PFSK-1 (cell line): ENCODE results near the gene FAM234A.

Experiments used
- FOXP2 ChIP-seq: optimal IDR thresholded peaks from 2 replicates; pipeline ENCODE3; 2011; ENCODE audit warnings: borderline replicate concordance, control low read depth, inconsistent platforms; ENCODE audit not compliant: insufficient read depth; ENCODE audit errors: extremely low read length, extremely low read depth
- POLR2AphosphoS5 ChIP-seq: IDR thresholded peaks from 2 replicates; pipeline ENCODE4 v1.6.1; 2012; ENCODE audit warnings: low read depth, mild to moderate bottlenecking, control low read depth, low read length, moderate library complexity
- SIN3A ChIP-seq: IDR thresholded peaks from 2 replicates; pipeline ENCODE4 v1.6.1; 2012; ENCODE audit warnings: mild to moderate bottlenecking, low read length, moderate library complexity, borderline replicate concordance; ENCODE audit not compliant: insufficient read depth
- TAF1 ChIP-seq: IDR thresholded peaks from 2 replicates; pipeline ENCODE4 v1.6.1; 2012; ENCODE audit warnings: low read length, control low read depth, borderline replicate concordance; ENCODE audit not compliant: insufficient read depth
- TF ChIP-seq, protein P1 (sequence below), 2 experiments: IDR thresholded peaks; 2 replicates each; pipeline versions ENCODE4 v1.6.1 to v1.8.0; 2011 to 2012; ENCODE audit warnings: low read depth in 2 of 2, low read length in 2 of 2, control low read depth in 1 of 2, inconsistent platforms in 1 of 2, mild to moderate bottlenecking in 1 of 2, moderate library complexity in 1 of 2; ENCODE audit not compliant: insufficient read depth in 1 of 2

The FAM234A gene

DNA sequence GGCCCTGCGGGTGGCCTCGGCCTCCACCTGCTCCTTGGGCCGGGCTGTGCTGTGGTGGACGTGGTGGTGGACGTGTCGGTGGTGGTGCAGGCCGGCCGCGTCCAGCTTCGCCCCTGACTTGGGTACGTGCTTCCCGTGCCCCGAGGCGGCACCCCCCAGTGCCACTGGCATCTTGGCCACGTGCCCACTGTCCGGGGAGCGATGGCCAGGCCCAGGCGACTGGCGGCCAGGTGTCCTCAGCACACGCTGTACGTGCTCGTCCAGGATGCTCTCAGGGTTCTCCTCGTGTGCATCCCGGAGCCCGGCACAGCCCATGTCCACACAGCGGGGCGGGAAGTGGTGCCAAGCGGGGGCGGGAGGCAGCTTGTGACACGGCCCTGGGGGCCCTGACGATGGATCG is 63.2 kb downstream of the FAM234A start:
- TF ChIP-seq SIN3A (no peak), FOXP2 (no peak), POLR2AphosphoS5 (no peak), TAF1 (no peak)
- TF ChIP-seq, protein P1, sequence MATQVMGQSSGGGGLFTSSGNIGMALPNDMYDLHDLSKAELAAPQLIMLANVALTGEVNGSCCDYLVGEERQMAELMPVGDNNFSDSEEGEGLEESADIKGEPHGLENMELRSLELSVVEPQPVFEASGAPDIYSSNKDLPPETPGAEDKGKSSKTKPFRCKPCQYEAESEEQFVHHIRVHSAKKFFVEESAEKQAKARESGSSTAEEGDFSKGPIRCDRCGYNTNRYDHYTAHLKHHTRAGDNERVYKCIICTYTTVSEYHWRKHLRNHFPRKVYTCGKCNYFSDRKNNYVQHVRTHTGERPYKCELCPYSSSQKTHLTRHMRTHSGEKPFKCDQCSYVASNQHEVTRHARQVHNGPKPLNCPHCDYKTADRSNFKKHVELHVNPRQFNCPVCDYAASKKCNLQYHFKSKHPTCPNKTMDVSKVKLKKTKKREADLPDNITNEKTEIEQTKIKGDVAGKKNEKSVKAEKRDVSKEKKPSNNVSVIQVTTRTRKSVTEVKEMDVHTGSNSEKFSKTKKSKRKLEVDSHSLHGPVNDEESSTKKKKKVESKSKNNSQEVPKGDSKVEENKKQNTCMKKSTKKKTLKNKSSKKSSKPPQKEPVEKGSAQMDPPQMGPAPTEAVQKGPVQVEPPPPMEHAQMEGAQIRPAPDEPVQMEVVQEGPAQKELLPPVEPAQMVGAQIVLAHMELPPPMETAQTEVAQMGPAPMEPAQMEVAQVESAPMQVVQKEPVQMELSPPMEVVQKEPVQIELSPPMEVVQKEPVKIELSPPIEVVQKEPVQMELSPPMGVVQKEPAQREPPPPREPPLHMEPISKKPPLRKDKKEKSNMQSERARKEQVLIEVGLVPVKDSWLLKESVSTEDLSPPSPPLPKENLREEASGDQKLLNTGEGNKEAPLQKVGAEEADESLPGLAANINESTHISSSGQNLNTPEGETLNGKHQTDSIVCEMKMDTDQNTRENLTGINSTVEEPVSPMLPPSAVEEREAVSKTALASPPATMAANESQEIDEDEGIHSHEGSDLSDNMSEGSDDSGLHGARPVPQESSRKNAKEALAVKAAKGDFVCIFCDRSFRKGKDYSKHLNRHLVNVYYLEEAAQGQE (IDR thresholded peaks at IDR 0.05; ENCODE audit: insufficient read depth in 1 of 2, low read depth in 2 of 2, low read length in 2 of 2): no peak

DNA sequence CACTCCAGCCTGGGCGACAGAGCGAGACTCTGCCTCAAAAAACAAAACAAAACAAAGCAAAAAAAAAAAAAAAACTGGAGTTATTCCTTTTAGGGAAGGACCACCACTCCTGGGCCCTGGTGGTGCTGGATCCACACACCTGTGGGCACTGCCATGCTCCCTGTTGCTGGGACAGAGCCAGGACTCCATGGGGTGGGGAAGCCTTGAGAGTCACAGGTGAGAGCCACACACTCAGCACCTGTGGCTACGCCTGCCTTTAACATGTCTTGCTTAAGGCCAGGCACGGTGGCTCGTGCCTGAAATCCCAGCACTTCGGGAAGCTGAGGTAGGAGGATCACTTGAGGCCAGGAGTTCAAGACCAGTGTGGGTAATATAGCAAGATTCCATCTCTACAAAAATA is 66.6 kb downstream of the FAM234A start:
- TF ChIP-seq, protein P1 (IDR thresholded peaks at IDR 0.05; ENCODE audit: insufficient read depth in 1 of 2, low read depth in 2 of 2, low read length in 2 of 2): no peak
- no peak for TF ChIP-seq FOXP2
- TF ChIP-seq SIN3A: no peak
- no peak for TF ChIP-seq POLR2AphosphoS5
- no peak for TF ChIP-seq TAF1

DNA sequence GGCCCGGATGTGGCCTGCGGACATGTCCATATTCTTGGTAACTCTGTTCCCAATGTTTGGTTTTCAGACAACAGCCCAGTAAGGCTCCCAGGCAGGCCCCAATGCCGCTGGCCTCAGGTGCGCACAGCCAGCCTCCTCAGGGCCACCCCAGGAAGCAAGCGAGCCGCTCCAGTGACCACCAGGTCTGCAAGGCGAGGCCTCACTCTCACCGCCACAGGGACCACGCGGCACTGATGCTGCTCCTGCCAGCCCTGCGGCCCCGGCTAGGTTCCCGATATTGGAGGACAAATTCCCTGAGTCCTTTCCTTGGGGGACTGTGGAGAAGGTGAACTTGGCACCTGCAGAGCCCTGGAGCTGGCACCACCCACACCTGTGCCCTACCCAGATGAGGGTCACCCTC is 67.3 kb downstream of the FAM234A start:
- TF ChIP-seq FOXP2 (no peak), POLR2AphosphoS5 (no peak), SIN3A (no peak), TAF1 (no peak)
- TF ChIP-seq, protein P1 (IDR thresholded peaks at IDR 0.05; ENCODE audit: insufficient read depth in 1 of 2, low read depth in 2 of 2, low read length in 2 of 2): no peak

DNA sequence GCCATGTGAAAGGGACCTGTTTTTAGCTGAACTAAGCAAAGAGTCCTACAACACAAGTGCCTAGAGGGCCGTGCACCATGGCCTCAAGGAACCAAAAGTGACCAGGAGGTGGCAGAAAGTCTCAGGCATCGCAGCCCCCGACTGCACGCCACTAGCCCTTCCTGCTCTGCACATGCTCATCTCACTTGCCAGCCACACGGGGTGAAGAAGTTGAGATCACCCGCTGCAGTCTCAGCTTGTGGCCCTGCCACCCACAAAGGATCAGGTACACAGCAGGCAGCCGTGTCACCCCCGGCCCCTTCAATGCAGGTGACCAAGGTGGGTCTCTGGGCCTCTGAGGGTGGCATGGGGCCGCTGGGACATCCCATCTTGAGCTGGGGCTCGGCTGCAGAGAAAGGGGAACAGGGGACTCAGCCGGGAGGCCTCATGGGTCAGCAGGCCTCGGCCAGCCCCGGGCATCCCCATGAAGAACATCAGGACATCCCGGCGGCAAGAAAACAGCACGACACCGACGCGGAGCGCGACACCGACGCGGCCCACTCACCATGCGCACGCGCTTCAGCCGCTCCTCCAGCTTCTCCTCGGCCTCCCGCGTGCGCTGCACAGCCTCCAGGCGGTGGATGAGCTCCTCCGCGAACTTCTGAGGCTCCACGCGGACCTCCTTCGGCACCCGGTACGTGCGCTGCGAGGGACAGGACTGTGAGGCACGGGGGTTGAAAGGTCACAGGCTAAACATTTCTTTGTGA is 69.3 kb downstream of the FAM234A start:
- TF ChIP-seq, protein P1 (IDR thresholded peaks at IDR 0.05; ENCODE audit: insufficient read depth in 1 of 2, low read depth in 2 of 2, low read length in 2 of 2): no peak
- TF ChIP-seq POLR2AphosphoS5 (no peak), SIN3A (no peak), FOXP2 (no peak), TAF1 (no peak)
